Measurements from ENCODE around the gene RPS6KA5. TPM values are rescaled to one million over a fixed set of nuclear protein-coding genes. Genes with fewer than 3 reads are reported as not detected.
A peak's percentile ranks its signal among the peaks of the same experiment; 100 is the strongest.
"Not testable (repeated sequence)": the region's sequence is repeated elsewhere in the genome, so short reads cannot be mapped to it uniquely, and the experiment has no call there.

RPS6KA5 gene
- total RNA-seq, 4 donors from 2014 or later, result 3.8 to 20.0 (median 14.8) TPM

DNA sequence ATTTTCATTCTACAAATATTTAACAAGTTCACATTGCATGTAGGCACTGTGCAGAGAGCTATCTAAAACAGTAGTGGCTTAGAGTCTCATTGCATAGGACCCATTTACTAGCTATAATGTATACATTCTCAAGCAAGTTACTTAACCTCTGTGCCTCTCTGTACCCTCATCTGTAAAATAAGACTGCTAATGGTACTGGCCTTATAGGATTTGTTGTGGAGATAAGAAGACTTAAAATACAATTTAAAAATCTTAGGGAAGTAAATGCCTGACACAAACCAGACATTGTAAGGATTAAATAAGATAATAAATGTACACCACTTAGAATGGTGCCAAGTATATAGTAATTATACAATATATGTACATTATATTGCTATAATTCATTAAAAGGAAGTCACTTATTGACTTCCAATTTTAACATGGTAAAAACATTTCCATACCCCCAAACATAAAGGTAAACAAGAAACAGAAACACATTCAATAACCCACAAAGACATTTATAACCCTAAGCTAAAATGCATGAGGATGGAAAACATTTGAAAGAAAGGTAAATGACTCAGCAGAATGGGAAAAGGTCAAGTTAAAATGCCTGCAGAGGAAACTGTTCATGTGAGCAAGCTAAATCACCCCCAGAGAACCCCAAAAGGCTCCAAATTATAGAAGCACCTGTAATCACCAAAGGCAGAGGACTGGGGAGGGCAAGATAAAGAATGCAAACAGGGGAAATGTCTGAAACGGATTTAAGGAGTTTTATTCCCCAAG lies 30.8 kb downstream of the RPS6KA5 start:
- H3K27ac ChIP-seq, result no peak overlapping the region

DNA sequence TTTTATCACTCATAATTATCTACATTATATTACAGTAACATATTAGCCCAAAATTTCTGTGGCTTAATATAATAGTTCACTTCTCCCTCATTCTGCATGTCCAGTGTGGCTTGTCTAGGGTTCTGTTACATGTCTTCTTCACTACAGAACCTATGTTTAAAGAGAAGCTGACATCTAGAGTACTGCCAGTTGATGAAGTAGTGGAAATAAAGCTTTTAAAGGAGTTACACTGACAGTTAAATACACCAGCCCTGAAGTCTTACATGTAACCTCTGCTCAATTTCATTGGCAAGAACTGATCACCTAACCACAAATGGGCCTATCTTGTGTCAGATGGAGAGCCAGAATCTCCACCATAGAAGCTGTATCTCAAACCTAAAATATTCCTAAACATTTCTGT lies 32.9 kb downstream of the RPS6KA5 start:
- no peaks in the 10 kb centered on the region for H3K27me3 ChIP-seq
- H3K27ac ChIP-seq, result no peak overlapping the region
- no peaks in the 10 kb centered on the region for H3K9me3 ChIP-seq
- no peak for DNase-seq
- intact Hi-C loops (cut with DNase I; ENCODE audit: low total_unique reads), result no loop called here
- TF ChIP-seq, protein P1, sequence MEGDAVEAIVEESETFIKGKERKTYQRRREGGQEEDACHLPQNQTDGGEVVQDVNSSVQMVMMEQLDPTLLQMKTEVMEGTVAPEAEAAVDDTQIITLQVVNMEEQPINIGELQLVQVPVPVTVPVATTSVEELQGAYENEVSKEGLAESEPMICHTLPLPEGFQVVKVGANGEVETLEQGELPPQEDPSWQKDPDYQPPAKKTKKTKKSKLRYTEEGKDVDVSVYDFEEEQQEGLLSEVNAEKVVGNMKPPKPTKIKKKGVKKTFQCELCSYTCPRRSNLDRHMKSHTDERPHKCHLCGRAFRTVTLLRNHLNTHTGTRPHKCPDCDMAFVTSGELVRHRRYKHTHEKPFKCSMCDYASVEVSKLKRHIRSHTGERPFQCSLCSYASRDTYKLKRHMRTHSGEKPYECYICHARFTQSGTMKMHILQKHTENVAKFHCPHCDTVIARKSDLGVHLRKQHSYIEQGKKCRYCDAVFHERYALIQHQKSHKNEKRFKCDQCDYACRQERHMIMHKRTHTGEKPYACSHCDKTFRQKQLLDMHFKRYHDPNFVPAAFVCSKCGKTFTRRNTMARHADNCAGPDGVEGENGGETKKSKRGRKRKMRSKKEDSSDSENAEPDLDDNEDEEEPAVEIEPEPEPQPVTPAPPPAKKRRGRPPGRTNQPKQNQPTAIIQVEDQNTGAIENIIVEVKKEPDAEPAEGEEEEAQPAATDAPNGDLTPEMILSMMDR (IDR thresholded peaks at IDR 0.05), result no peak
- TF ChIP-seq POLR2A (IDR thresholded peaks at IDR 0.05), result no peak
- no peak overlapping the region for H3K4me3 ChIP-seq
- H3K4me1 ChIP-seq, result no peaks in the 10 kb centered on the region
- H3K36me3 ChIP-seq, result no peaks in the 10 kb centered on the region

More for the DNA sequence above, 30.8 kb downstream of the RPS6KA5 start:
- DNase-seq, result no peak
- no peaks in the 10 kb centered on the region for H3K9me3 ChIP-seq
- TF ChIP-seq, protein P1 (IDR thresholded peaks at IDR 0.05), result no peak
- TF ChIP-seq POLR2A (IDR thresholded peaks at IDR 0.05), result no peak
- no peaks in the 10 kb centered on the region for H3K4me1 ChIP-seq
- no peak overlapping the region for H3K4me3 ChIP-seq
- intact Hi-C loops (cut with DNase I; ENCODE audit: low total_unique reads), result no loop called here
- no peaks in the 10 kb centered on the region for H3K36me3 ChIP-seq
- no peaks in the 10 kb centered on the region for H3K27me3 ChIP-seq

DNA sequence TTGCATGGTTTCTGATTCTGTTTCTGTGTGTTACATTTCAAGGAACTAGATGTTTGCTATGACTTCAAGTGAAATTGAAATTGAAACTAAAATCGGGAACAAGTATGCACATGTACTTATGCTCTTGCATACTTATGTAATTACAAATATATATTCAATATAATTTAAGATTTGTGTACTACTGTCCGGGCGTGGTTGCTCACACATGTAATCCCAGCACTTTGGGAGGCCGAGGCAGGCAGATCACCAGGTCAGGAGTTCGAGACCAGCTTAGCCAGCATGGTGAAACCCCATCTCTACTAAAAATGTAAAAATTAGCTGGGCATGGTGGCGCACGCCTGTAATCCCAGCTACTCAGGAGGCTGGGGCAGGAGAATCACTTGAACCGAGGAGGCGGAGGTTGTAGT lies 37.8 kb downstream of the RPS6KA5 start:
- DNase-seq; H3K9me3 ChIP-seq; H3K36me3 ChIP-seq; H3K4me1 ChIP-seq; intact Hi-C loops (cut with DNase I; ENCODE audit: low total_unique reads); H3K27me3 ChIP-seq: not testable (repeated sequence)
- Histone ChIP-seq H3K27ac (peak overlapping the region in 1 of 2 donors; percentile 55), H3K4me3 (peak overlapping the region in 1 of 2 donors; percentile 28)

GRCh38 chr14:91021991-91022621 lies 38.3 kb downstream of the RPS6KA5 start:
- H3K27ac ChIP-seq, result peak overlapping the region in 1 of 2 donors; percentile 55
- H3K9me3 ChIP-seq, result no peaks in the 10 kb centered on the region
- TF ChIP-seq POLR2A (IDR thresholded peaks at IDR 0.05), result no peak
- TF ChIP-seq, protein P1 (IDR thresholded peaks at IDR 0.05), result no peak
- intact Hi-C loops (cut with DNase I; ENCODE audit: low total_unique reads), result no loop called here
- H3K27me3 ChIP-seq, result no peaks in the 10 kb centered on the region
- peak overlapping the region in 1 of 2 donors; percentile 28 for H3K4me3 ChIP-seq
- H3K4me1 ChIP-seq, result no peaks in the 10 kb centered on the region
- DNase-seq, result no peak
- H3K36me3 ChIP-seq, result no peaks in the 10 kb centered on the region

DNA sequence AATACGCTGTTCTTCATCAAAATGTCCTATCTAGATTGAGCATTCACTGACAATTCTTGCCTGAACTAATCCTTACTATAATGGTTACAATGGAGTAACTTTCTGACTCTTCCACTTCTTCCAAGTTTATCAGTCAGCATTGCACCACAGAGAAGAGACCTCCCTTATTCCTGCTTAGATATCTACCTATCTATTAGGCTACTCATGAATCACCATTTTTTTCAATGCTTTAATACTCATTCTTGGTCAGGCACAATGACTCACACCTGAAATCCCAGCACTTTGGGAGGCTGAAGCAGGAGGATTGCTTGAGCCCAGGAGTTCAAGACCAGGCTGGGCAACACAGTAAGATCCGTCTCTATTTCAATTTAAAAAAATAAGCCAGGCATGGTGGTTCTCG lies 39.3 kb downstream of the RPS6KA5 start:
- Histone ChIP-seq H3K4me3 (no peak overlapping the region), H3K4me1 (no peaks in the 10 kb centered on the region), H3K27ac (no peak overlapping the region), H3K36me3 (no peaks in the 10 kb centered on the region), H3K27me3 (no peaks in the 10 kb centered on the region), H3K9me3 (no peaks in the 10 kb centered on the region)
- DNase-seq, result no peak
- intact Hi-C loops (cut with DNase I; ENCODE audit: low total_unique reads), result no loop called here
- no peak for TF ChIP-seq POLR2A (IDR thresholded peaks at IDR 0.05)
- TF ChIP-seq, protein P1 (IDR thresholded peaks at IDR 0.05), result no peak

All from uterus (tissue), 4 donors.